SK-N-SH (cell line): ENCODE data around the gene PSMG3. TPM values are rescaled to one million over a fixed set of nuclear protein-coding genes. Genes with fewer than 3 reads are reported as not detected.
A peak's percentile ranks its signal among the peaks of the same experiment; 100 is the strongest.

Experiments
- CTCF ChIA-PET: fragments of 300-600, 350-600 bp; formaldehyde crosslinking; extraction: SDS; loops from one replicate; lab custom pipeline; 2021; lab: Yijun Ruan, JAX
- POLR2A ChIA-PET: fragments of 350-600 bp; sonication (Branson Sonifier 250); formaldehyde crosslinking; extraction: SDS; loops from one replicate; lab custom pipeline; 2020; ENCODE audit warnings: antibody characterized with exemption, inconsistent platforms; lab: Yijun Ruan, JAX
- DNase-seq: peaks from one replicate; pipeline ENCODE4 v3.0.0; 2012
- H2AFZ ChIP-seq: fragments of 200-600 bp; sonication (generic); 2 replicates; pipeline ENCODE4 v1.8.1; 2016; ENCODE audit warnings: antibody characterized with exemption, mild to moderate bottlenecking, low read depth
- H3F3A ChIP-seq: fragments of 200-600 bp; sonication (generic); replicated peaks from 2 replicates; pipeline ENCODE3; 2016; ENCODE audit warnings: antibody characterized with exemption, mild to moderate bottlenecking; ENCODE audit not compliant: insufficient read depth
- H3K27ac ChIP-seq, 2 experiments: fragments of 200-500 bp in 1 of 2; fragments of 200-600 bp in 1 of 2; sonication (Bioruptor generic) in 1 of 2; sonication (generic), shearing (Covaris generic) in 1 of 2; 2 replicates each; pipeline versions ENCODE4 v1.5.1 to v1.6.1; 2014 to 2016; ENCODE audit warnings: low read depth in 2 of 2, inconsistent platforms in 1 of 2, low read length in 1 of 2, mild to moderate bottlenecking in 1 of 2, mixed read lengths in 1 of 2
- H3K27me3 ChIP-seq: fragments of 200-600 bp; sonication (generic), shearing (Covaris generic); 2 replicates; pipeline ENCODE4 v1.6.1; 2016; ENCODE audit warnings: mixed run types; ENCODE audit not compliant: insufficient read depth
- H3K36me3 ChIP-seq, 2 experiments: fragments of 200-500 bp in 1 of 2; fragments of 200-600 bp in 1 of 2; sonication (Bioruptor generic) in 1 of 2; sonication (generic) in 1 of 2; replicated peaks in 1 of 2; 2 replicates each; pipeline versions ENCODE3 to v1.5.1; 2014 to 2016; ENCODE audit warnings: low read length in 1 of 2, mild to moderate bottlenecking in 1 of 2; ENCODE audit not compliant: insufficient read depth in 2 of 2, control insufficient read depth in 1 of 2
- H3K4me1 ChIP-seq, 2 experiments: fragments of 200-500 bp in 1 of 2; fragments of 200-600 bp in 1 of 2; sonication (Bioruptor generic) in 1 of 2; sonication (generic), shearing (Covaris generic) in 1 of 2; 2 replicates each; pipeline versions ENCODE4 v1.5.1 to v1.6.1; 2014 to 2016; ENCODE audit warnings: low read depth in 1 of 2, low read length in 1 of 2, mixed run types in 1 of 2; ENCODE audit not compliant: insufficient read depth in 2 of 2, control insufficient read depth in 1 of 2
- H3K4me2 ChIP-seq: fragments of 200-600 bp; sonication (generic), shearing (Covaris generic); 2 replicates; pipeline ENCODE4 v1.6.1; 2017; ENCODE audit warnings: mixed run types
- H3K4me3 ChIP-seq, 2 experiments: fragments of 200-500 bp in 1 of 2; fragments of 200-600 bp in 1 of 2; sonication (Bioruptor generic) in 1 of 2; sonication (generic), shearing (Covaris generic) in 1 of 2; 2 replicates each; pipeline versions ENCODE4 v1.5.1 to v1.8.1; 2014 to 2016; ENCODE audit warnings: low read depth in 2 of 2, inconsistent platforms in 1 of 2, low read length in 1 of 2, mild to moderate bottlenecking in 1 of 2, mixed read lengths in 1 of 2, moderate library complexity in 1 of 2
- H3K79me2 ChIP-seq: fragments of 200-600 bp; sonication (generic); 2 replicates; pipeline ENCODE4 v1.8.1; 2017; ENCODE audit warnings: mild to moderate bottlenecking; ENCODE audit not compliant: insufficient read depth
- H3K9ac ChIP-seq: fragments of 200-600 bp; sonication (generic); 2 replicates; pipeline ENCODE4 v1.6.1; 2017; ENCODE audit warnings: mixed run types
- H3K9me2 ChIP-seq: fragments of 200-600 bp; sonication (generic); 2 replicates; pipeline ENCODE4 v1.6.1; 2017; ENCODE audit warnings: mixed run types
- H3K9me3 ChIP-seq: fragments of 200-600 bp; sonication (generic); 2 replicates; pipeline ENCODE4 v1.6.1; 2017; ENCODE audit warnings: mixed run types, mild to moderate bottlenecking, moderate library complexity
- H4K20me1 ChIP-seq: fragments of 200-600 bp; sonication (generic); 2 replicates; pipeline ENCODE4 v1.6.1; 2017; ENCODE audit warnings: mild to moderate bottlenecking, mixed run types; ENCODE audit not compliant: insufficient read depth
- ELF1 ChIP-seq: IDR thresholded peaks from 2 replicates; pipeline ENCODE4 v1.4.0; 2012
- FOSL2 ChIP-seq: IDR thresholded peaks from 2 replicates; pipeline ENCODE4 v1.4.0; 2012; ENCODE audit warnings: low read depth, mild to moderate bottlenecking, moderate library complexity, borderline replicate concordance
- GABPA ChIP-seq: IDR thresholded peaks from 2 replicates; pipeline ENCODE4 v1.4.0; 2012; ENCODE audit warnings: low read depth, mild to moderate bottlenecking
- GATA2 ChIP-seq: sonication (generic); formaldehyde crosslinking; IDR thresholded peaks from 2 replicates; pipeline ENCODE4 v1.5.0; 2020; ENCODE audit warnings: mild to moderate bottlenecking, missing genetic modification reagents
- JUND ChIP-seq: IDR thresholded peaks from 2 replicates; pipeline ENCODE4 v1.4.0; 2012
- MEF2A ChIP-seq: IDR thresholded peaks from 2 replicates; pipeline ENCODE4 v1.4.0; 2012; ENCODE audit warnings: low read depth, borderline replicate concordance
- NFIC ChIP-seq: IDR thresholded peaks from 2 replicates; pipeline ENCODE4 v1.4.0; 2012; ENCODE audit warnings: borderline replicate concordance
- NRF1 ChIP-seq: IDR thresholded peaks from 2 replicates; pipeline ENCODE4 v1.6.1; 2012; ENCODE audit warnings: low read depth, mild to moderate bottlenecking, low read length
- POLR2AphosphoS5 ChIP-seq: IDR thresholded peaks from 2 replicates; pipeline ENCODE4 v1.6.1; 2012; ENCODE audit warnings: low read depth, low read length
- RAD21 ChIP-seq: IDR thresholded peaks from 2 replicates; pipeline ENCODE4 v1.6.1; 2012; ENCODE audit warnings: mild to moderate bottlenecking, low read length
- RFX5 ChIP-seq: IDR thresholded peaks from 2 replicates; pipeline ENCODE4 v1.6.1; 2012; ENCODE audit warnings: mild to moderate bottlenecking, improper control_type of control experiment, low read length
- SMC3 ChIP-seq: IDR thresholded peaks from 2 replicates; pipeline ENCODE4 v1.6.1; 2012; ENCODE audit warnings: low read depth, low read length, improper control_type of control experiment
- YY1 ChIP-seq: IDR thresholded peaks from 2 replicates; pipeline ENCODE4 v1.4.0; 2012; ENCODE audit warnings: low read depth, mild to moderate bottlenecking
- WGBS: methylation state at CpG from one replicate; pipeline ENCODE4 v1.1.6; 2017; ENCODE audit warnings: low lambda C conversion rate; 5-methylcytosine and 5-hydroxymethylcytosine counted together
- polyA plus RNA-seq, 3 experiments: library from polyadenylated mRNA; depleted of rRNA; stranded (reverse); fragments of >200 nt; gene quantifications; 2 replicates each; pipeline ENCODE4 v1.2.3, GENCODE V29; 2012
- TF ChIP-seq, protein P1 (sequence below): fragments of 150-350 bp; IDR thresholded peaks from 2 replicates; pipeline ENCODE4 v1.6.1; 2016; ENCODE audit warnings: mild to moderate bottlenecking, low read depth, low read length
- TF ChIP-seq, protein P2 (sequence below): fragments of 200-600 bp; sonication (generic); IDR thresholded peaks from 2 replicates; pipeline ENCODE4 v1.6.1; 2017; ENCODE audit warnings: antibody characterized with exemption, mild to moderate bottlenecking, moderate library complexity
- TF ChIP-seq, protein P3 (sequence below): IDR thresholded peaks from 2 replicates; pipeline ENCODE4 v1.4.0; 2012; ENCODE audit warnings: low read depth, borderline replicate concordance

Gene PSMG3
- polyA plus RNA-seq, 1 of the 3 experiments (the other 2 are of a cell fraction) = 109 TPM

DNA sequence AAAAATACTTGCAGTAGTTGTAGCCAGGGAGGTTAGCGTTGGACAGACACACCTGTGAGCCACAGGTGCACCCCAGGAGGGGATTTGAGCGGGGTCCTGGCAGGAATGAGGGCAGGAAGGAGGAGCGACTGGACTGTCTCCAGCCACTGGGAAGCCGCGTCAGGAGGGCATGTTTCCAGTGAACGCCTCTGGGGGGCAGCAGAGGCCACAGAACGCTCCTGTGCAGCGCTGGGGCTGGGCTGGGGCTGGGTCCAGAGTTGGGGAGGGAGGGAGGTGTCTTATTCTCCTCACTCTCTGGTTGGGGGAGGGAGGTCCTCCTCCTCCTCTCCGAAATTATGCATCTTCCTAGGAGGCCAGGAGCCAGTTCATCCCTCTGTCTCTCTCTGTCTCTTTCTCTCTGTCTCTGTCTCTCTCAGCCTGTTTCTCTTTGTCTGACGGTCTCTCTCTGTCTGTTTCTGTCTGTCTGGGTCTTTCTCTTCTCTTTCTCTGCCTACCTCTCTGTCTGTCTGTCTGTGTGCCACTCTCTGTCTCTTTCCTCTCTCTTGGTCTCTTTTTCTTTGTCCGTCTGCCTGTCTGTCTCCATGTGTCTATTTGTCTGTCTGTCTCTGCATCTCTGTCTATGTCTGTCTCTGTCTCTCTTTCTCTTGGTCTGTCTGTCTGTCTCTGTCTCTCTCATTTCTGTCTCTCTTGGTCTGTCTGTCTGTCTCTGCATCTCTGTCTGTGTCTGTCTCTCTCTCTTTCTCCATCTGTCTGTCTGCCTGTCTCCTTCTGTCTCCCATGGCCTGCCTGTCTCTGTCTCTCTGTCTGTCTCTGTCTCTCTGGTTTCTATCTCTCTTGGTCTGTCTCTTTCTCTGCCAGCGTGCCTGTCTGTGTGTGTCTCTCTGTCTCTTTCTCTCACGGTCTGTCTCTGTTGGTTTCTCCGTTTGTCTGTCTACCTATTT, 9.9 kb upstream of the PSMG3 start:
- ChIA-PET POLR2A (interaction anchor here (0.6 to 1.2 kb wide), 2 partner anchors 84 to 105 kb away, joined by 3 to 4 read pairs; no protein-coding TSS in a partner anchor), CTCF (interaction anchor here (0.6 to 2.4 kb wide), 69 partner anchors 9 to 889 kb away, joined by 3 to 24 read pairs (median 4); partner anchors contain the start of genes PSMG3 and TMEM184A)
- DNase-seq = peak; percentile 93
- Histone ChIP-seq H3K4me1 (peaks cover 0 to 12% of the 10 kb centered on the region in 2 experiments; a peak in 1 of 4 replicates), H3K27me3 (no peaks in the 10 kb centered on the region), H3F3A (no peaks in the 10 kb centered on the region), H3K9me3 (no peaks in the 10 kb centered on the region), H2AFZ (no peak overlapping the region), H3K27ac (peak overlapping the region in 1 of 2 experiments; percentile 31; a peak in 1 of 4 replicates), H3K36me3 (no peaks in the 10 kb centered on the region)
- WGBS = 28% methylated on average over 14 of the region's 14 CpGs
- TF ChIP-seq GATA2 (CRISPR knock-in tag) (no peak), GABPA (no peak), YY1 (no peak), RAD21 (peak; percentile 98), RFX5 (no peak), POLR2AphosphoS5 (no peak), SMC3 (peak; percentile 88), NRF1 (no peak)
- TF ChIP-seq, protein P1, sequence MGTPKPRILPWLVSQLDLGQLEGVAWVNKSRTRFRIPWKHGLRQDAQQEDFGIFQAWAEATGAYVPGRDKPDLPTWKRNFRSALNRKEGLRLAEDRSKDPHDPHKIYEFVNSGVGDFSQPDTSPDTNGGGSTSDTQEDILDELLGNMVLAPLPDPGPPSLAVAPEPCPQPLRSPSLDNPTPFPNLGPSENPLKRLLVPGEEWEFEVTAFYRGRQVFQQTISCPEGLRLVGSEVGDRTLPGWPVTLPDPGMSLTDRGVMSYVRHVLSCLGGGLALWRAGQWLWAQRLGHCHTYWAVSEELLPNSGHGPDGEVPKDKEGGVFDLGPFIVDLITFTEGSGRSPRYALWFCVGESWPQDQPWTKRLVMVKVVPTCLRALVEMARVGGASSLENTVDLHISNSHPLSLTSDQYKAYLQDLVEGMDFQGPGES = no peak
- TF ChIP-seq, protein P2, sequence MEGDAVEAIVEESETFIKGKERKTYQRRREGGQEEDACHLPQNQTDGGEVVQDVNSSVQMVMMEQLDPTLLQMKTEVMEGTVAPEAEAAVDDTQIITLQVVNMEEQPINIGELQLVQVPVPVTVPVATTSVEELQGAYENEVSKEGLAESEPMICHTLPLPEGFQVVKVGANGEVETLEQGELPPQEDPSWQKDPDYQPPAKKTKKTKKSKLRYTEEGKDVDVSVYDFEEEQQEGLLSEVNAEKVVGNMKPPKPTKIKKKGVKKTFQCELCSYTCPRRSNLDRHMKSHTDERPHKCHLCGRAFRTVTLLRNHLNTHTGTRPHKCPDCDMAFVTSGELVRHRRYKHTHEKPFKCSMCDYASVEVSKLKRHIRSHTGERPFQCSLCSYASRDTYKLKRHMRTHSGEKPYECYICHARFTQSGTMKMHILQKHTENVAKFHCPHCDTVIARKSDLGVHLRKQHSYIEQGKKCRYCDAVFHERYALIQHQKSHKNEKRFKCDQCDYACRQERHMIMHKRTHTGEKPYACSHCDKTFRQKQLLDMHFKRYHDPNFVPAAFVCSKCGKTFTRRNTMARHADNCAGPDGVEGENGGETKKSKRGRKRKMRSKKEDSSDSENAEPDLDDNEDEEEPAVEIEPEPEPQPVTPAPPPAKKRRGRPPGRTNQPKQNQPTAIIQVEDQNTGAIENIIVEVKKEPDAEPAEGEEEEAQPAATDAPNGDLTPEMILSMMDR = peak; percentile 95
- TF ChIP-seq, all 33 proteins: peak for 3
- no peaks in the 10 kb centered on the region for H4K20me1 ChIP-seq
- H3K4me3 ChIP-seq = no peak overlapping the region
- H3K79me2 ChIP-seq = no peaks in the 10 kb centered on the region
- no peak overlapping the region for H3K9ac ChIP-seq
- no peaks in the 10 kb centered on the region for H3K9me2 ChIP-seq
- no peak overlapping the region for H3K4me2 ChIP-seq

DNA sequence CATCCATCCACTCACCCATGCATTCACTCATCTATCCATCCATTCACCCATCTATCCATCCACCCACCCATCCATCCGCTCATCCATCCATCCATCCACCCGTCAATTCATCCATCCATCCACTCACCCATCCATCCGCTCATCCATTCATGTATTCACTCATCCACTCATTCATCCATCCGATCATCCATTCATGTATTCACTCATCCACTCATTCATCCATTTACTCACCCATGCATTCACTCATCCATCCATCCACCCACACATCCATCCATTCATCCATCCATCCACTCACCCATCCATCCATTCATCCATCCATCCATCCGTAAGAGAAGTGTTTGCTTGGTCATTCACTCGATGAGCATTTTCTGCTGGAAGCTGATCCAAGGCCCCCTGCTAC, 8.7 kb upstream of the PSMG3 start:
- Histone ChIP-seq H3K4me2 (no peak overlapping the region), H3K79me2 (no peaks in the 10 kb centered on the region), H3F3A (no peaks in the 10 kb centered on the region), H3K27ac (no peak overlapping the region), H3K4me3 (no peak overlapping the region), H3K4me1 (peaks cover 0 to 7% of the 10 kb centered on the region in 2 experiments; a peak in 1 of 4 replicates), H4K20me1 (no peaks in the 10 kb centered on the region), H3K27me3 (no peaks in the 10 kb centered on the region), H3K9me2 (no peaks in the 10 kb centered on the region), H3K9ac (no peak overlapping the region), H3K36me3 (no peaks in the 10 kb centered on the region), H3K9me3 (no peaks in the 10 kb centered on the region), H2AFZ (no peak overlapping the region)
- ChIA-PET POLR2A (interaction anchor here (0.8 to 1.2 kb wide), 2 partner anchors 70 to 85 kb away, joined by 3 to 4 read pairs; no protein-coding TSS in a partner anchor), CTCF (interaction anchor here (0.6 to 1.5 kb wide), 39 partner anchors 8 to 890 kb away, joined by 3 to 24 read pairs (median 4); partner anchors contain the start of genes PSMG3 and TMEM184A)
- 80% methylated on average over 6 of the region's 6 CpGs for WGBS
- no peak for DNase-seq
- TF ChIP-seq ELF1 (no peak), MEF2A (no peak), NRF1 (no peak), NFIC (no peak), JUND (no peak), FOSL2 (no peak)
- TF ChIP-seq, protein P1 = no peak
- TF ChIP-seq, protein P3, sequence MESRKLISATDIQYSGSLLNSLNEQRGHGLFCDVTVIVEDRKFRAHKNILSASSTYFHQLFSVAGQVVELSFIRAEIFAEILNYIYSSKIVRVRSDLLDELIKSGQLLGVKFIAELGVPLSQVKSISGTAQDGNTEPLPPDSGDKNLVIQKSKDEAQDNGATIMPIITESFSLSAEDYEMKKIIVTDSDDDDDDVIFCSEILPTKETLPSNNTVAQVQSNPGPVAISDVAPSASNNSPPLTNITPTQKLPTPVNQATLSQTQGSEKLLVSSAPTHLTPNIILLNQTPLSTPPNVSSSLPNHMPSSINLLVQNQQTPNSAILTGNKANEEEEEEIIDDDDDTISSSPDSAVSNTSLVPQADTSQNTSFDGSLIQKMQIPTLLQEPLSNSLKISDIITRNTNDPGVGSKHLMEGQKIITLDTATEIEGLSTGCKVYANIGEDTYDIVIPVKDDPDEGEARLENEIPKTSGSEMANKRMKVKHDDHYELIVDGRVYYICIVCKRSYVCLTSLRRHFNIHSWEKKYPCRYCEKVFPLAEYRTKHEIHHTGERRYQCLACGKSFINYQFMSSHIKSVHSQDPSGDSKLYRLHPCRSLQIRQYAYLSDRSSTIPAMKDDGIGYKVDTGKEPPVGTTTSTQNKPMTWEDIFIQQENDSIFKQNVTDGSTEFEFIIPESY = no peak
